Measurements from ENCODE around the gene FOS. TPM values are rescaled to one million over a fixed set of nuclear protein-coding genes. Genes with fewer than 3 reads are reported as not detected.
A peak's percentile ranks its signal among the peaks of the same experiment; 100 is the strongest.

The FOS gene
- total RNA-seq, 2 donors from 2014 or later: 55.8 to 65.9 TPM

- Mint-ChIP-seq H3K36me3 (no peaks in the 10 kb centered on the region), H3K27ac (no peak overlapping the region), H3K9me3 (no peaks in the 10 kb centered on the region)
- no peak for ATAC-seq
- DNase-seq (ENCODE audit: low spot score in 2 of 2): no peak
These were observed 36.5 kb downstream of the FOS start for GRCh38 chr14:75315144-75315543.

GRCh38 chr14:75317148-75317547 lies 38.5 kb downstream of the FOS start:
- DNase-seq (ENCODE audit: low spot score in 2 of 2) (no peak), ATAC-seq (no peak)
- Mint-ChIP-seq H3K36me3 (no peaks in the 10 kb centered on the region), H3K27ac (no peak overlapping the region), H3K9me3 (no peaks in the 10 kb centered on the region)

GRCh38 chr14:75318353-75318752 lies 39.7 kb downstream of the FOS start:
- Mint-ChIP-seq H3K9me3 (no peaks in the 10 kb centered on the region), H3K27ac (no peak overlapping the region), H3K36me3 (no peaks in the 10 kb centered on the region)
- no peak for DNase-seq (ENCODE audit: low spot score in 2 of 2)
- ATAC-seq: no peak

GRCh38 chr14:75319021-75319420 lies 40.4 kb downstream of the FOS start:
- ATAC-seq: no peak
- Mint-ChIP-seq H3K36me3 (no peaks in the 10 kb centered on the region), H3K9me3 (no peaks in the 10 kb centered on the region)

GRCh38 chr14:75320196-75320595 lies 41.6 kb downstream of the FOS start:
- Mint-ChIP-seq H3K9me3 (no peaks in the 10 kb centered on the region), H3K36me3 (no peaks in the 10 kb centered on the region), H3K27ac (peak overlapping the region in 1 of 2 donors; percentile 58)
- ATAC-seq (no peak), DNase-seq (ENCODE audit: low spot score in 2 of 2) (no peak)

More at GRCh38 chr14:75319021-75319420, 40.4 kb downstream of the FOS start:
- no peak for DNase-seq (ENCODE audit: low spot score in 2 of 2)
- no peak overlapping the region for H3K27ac Mint-ChIP-seq

GRCh38 chr14:75322746-75323145 lies 44.1 kb downstream of the FOS start:
- Mint-ChIP-seq H3K36me3 (no peaks in the 10 kb centered on the region), H3K9me3 (no peaks in the 10 kb centered on the region), H3K27ac (no peak overlapping the region)
- no peak for ATAC-seq
- DNase-seq (ENCODE audit: low spot score in 2 of 2): no peak

- DNase-seq (ENCODE audit: low spot score in 2 of 2) (no peak), ATAC-seq (no peak)
- no peaks in the 10 kb centered on the region for H3K9me3 Mint-ChIP-seq
- H3K36me3 Mint-ChIP-seq: no peaks in the 10 kb centered on the region
- H3K27ac Mint-ChIP-seq: peak overlapping the region in 1 of 2 donors; percentile 22
These were observed 44.9 kb downstream of the FOS start for GRCh38 chr14:75323571-75323970.

- Mint-ChIP-seq H3K36me3 (no peaks in the 10 kb centered on the region), H3K27ac (no peak overlapping the region), H3K9me3 (no peaks in the 10 kb centered on the region)
- DNase-seq (ENCODE audit: low spot score in 2 of 2): no peak
- ATAC-seq: no peak
These were observed 50.0 kb downstream of the FOS start for GRCh38 chr14:75328558-75329155.

- no peaks in the 10 kb centered on the region for H3K9me3 Mint-ChIP-seq
- DNase-seq (ENCODE audit: low spot score in 2 of 2): no peak
- H3K27ac Mint-ChIP-seq: no peak overlapping the region
- H3K36me3 Mint-ChIP-seq: no peaks in the 10 kb centered on the region
- no peak for ATAC-seq
These were observed 50.7 kb downstream of the FOS start for GRCh38 chr14:75329369-75329768.

- ATAC-seq (no peak), DNase-seq (ENCODE audit: low spot score in 2 of 2) (no peak)
- H3K36me3 Mint-ChIP-seq: no peaks in the 10 kb centered on the region
- no peaks in the 10 kb centered on the region for H3K9me3 Mint-ChIP-seq
- no peak overlapping the region for H3K27ac Mint-ChIP-seq
These were observed 52.8 kb downstream of the FOS start for GRCh38 chr14:75331471-75331870.

Other genes with a start within 250 kb of the FOS start
- gene MLH3, start 227.4 kb upstream of the FOS start, total RNA-seq: 10 to 100 TPM; 28.7 to 32.9 TPM
- gene ACYP1, start 214.8 kb upstream of the FOS start, total RNA-seq: 10 to 100 TPM; 33.9 to 58.6 TPM
- gene ZC2HC1C, start 209.2 kb upstream of the FOS start, total RNA-seq: 1 to 10 TPM; 1.5 to 1.8 TPM
- gene NEK9, start 151.8 kb upstream of the FOS start, total RNA-seq: 10 to 100 TPM; 47.9 to 63.1 TPM
- 100 to 1,000 TPM; 148 to 158 TPM for gene TMED10, start 102.2 kb upstream of the FOS start, total RNA-seq
- gene JDP2, start 149.2 kb downstream of the FOS start, total RNA-seq: 1 to 10 TPM in 1 of 2 donors, under 1 TPM in 1; 0.46 to 2.0 TPM
- gene BATF, start 243.6 kb downstream of the FOS start, total RNA-seq: 100 to 1,000 TPM in 1 of 2 donors, 10 to 100 TPM in 1; 93.6 to 165 TPM